ENCODE results near the gene SFN.

SFN gene

GRCh38 chr1:26911399-26912146 is 48.6 kb downstream of the SFN start:
- no peak for DNase-seq (ENCODE audit: low spot score)

DNA sequence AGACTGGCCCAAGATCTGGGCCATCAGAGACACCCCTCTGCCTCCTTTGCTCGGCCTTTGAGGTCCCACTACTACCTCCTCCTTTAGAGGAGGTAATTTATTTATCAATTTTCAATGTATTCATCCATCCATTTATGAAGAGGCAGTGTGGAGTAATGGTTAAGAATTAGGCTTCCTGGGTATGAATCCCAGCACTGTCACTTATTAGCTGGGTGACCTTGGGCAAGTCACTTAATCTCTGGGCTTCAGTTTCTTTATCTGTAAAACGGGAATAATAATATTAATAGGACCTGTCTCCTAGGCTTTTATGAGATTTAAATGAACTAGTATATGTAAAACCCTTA is 49.2 kb downstream of the SFN start:
- no peak for DNase-seq (ENCODE audit: low spot score)

DNA sequence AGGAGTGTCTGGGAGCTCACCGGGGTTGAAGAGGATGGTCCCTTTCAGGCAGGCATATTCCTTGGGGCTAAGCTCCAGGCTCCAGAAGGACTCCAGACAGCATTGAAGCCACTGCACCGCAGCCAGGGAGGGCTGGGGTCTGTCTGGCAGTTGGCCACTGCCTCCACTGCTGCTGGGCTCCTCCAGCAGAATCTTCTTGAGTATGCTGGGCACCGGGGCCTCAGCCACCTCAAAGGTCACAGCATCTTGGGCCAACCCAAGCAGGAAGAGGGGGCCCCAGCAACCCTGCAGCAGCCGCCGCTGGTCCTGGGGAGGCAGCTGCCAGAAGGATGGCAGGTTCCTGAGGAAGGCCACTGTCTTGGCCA is 50.4 kb downstream of the SFN start:
- DNase-seq (ENCODE audit: low spot score) = no peak

Data from D341Med (cell line).